Activated CD8-positive, alpha-beta T cell treated with anti-CD3 and anti-CD28 coated beads for 36 hours (primary cell): ENCODE measurements around the gene AKAP3. TPM values are rescaled to one million over a fixed set of nuclear protein-coding genes. Genes with fewer than 3 reads are reported as not detected.

Source experiments
- ATAC-seq: fragments of 200-7000 bp; cut with Tn5 transposase; one replicate; pipeline ENCODE4 v1.10.0; 2021; ENCODE audit warnings: mild to moderate bottlenecking, moderate library complexity
- CTCF ChIA-PET: fragments of 350-600 bp; sonication (Branson Sonifier 250); formaldehyde crosslinking; loops from one replicate; lab custom pipeline; 2021; ENCODE audit warnings: antibody characterized with exemption; lab: Charles Lee
- POLR2A ChIA-PET: fragments of 350-600 bp; sonication (Branson Sonifier 250); formaldehyde crosslinking; loops from one replicate; lab custom pipeline; 2021; ENCODE audit warnings: antibody characterized with exemption; lab: Charles Lee
- DNase-seq: peaks from one replicate; pipeline ENCODE4 v3.0.0-alpha.2; 2020
- H3K27ac Mint-ChIP-seq: one replicate; pipeline ENCODE4 v1.8.0; 2021; ENCODE audit warnings: mild to moderate bottlenecking, mixed read lengths
- H3K27me3 Mint-ChIP-seq: one replicate; pipeline ENCODE4 v1.8.0; 2021; ENCODE audit warnings: mixed read lengths
- H3K36me3 Mint-ChIP-seq: one replicate; pipeline ENCODE4 v1.8.0; 2021; ENCODE audit warnings: low read depth, mixed read lengths
- H3K4me1 Mint-ChIP-seq: one replicate; pipeline ENCODE4 v1.8.0; 2021; ENCODE audit warnings: low read depth, mixed read lengths
- H3K4me3 Mint-ChIP-seq: one replicate; pipeline ENCODE4 v1.8.0; 2021; ENCODE audit warnings: mild to moderate bottlenecking, moderate library complexity, mixed read lengths
- H3K9me3 Mint-ChIP-seq: one replicate; pipeline ENCODE4 v1.8.0; 2021; ENCODE audit warnings: mixed read lengths
- intact Hi-C: fragments of 100-400 bp; cut with micrococcal nuclease; formaldehyde crosslinking; loops from one replicate; pipeline ENCODE4 v1.10.0; 2022
- total RNA-seq, 2 experiments: library from RNA; stranded (reverse); gene quantifications; one replicate each; pipeline ENCODE4 v1.2.3, GENCODE V29; 2021
- TF ChIP-seq, protein P1 (sequence below): fragments of 200-600 bp; IDR thresholded peaks from one replicate; pipeline ENCODE4 v1.8.0; 2022; ENCODE audit warnings: antibody characterized with exemption, mild to moderate bottlenecking

The AKAP3 gene
- total RNA-seq, 2 experiments from 2014 or later: 2.0 to 3.5 TPM

DNA sequence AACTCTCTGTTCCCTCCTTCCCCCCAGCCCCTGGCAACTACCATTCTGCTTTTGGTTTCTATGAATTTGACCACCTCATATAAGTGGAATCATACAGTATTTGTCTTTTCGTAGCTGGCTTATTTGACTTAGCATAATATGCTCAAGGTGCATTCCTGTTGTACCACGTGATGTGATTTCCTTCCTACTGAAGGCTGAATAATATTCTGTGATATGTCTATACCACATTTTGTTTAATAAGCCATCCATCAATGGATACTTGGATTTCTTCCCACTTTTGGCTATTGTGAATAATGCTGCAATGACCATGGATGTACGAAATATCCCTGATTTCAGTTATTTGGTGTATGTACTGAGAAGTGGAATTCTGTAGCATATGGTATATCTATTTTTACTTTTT, 16.4 kb upstream of the AKAP3 start:
- DNase-seq (no peak), ATAC-seq (no peak)
- no peaks in the 10 kb centered on the region for H3K4me1 Mint-ChIP-seq
- H3K9me3 Mint-ChIP-seq: no peaks in the 10 kb centered on the region
- CTCF ChIA-PET: no interaction called here
- no peak overlapping the region for H3K4me3 Mint-ChIP-seq
- no peaks in the 10 kb centered on the region for H3K27me3 Mint-ChIP-seq
- TF ChIP-seq, protein P1, sequence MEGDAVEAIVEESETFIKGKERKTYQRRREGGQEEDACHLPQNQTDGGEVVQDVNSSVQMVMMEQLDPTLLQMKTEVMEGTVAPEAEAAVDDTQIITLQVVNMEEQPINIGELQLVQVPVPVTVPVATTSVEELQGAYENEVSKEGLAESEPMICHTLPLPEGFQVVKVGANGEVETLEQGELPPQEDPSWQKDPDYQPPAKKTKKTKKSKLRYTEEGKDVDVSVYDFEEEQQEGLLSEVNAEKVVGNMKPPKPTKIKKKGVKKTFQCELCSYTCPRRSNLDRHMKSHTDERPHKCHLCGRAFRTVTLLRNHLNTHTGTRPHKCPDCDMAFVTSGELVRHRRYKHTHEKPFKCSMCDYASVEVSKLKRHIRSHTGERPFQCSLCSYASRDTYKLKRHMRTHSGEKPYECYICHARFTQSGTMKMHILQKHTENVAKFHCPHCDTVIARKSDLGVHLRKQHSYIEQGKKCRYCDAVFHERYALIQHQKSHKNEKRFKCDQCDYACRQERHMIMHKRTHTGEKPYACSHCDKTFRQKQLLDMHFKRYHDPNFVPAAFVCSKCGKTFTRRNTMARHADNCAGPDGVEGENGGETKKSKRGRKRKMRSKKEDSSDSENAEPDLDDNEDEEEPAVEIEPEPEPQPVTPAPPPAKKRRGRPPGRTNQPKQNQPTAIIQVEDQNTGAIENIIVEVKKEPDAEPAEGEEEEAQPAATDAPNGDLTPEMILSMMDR: no peak
- intact Hi-C loops: no loop called here
- no peak overlapping the region for H3K27ac Mint-ChIP-seq
- H3K36me3 Mint-ChIP-seq: peaks cover 37% of the 10 kb centered on the region
- POLR2A ChIA-PET: no interaction called here

DNA sequence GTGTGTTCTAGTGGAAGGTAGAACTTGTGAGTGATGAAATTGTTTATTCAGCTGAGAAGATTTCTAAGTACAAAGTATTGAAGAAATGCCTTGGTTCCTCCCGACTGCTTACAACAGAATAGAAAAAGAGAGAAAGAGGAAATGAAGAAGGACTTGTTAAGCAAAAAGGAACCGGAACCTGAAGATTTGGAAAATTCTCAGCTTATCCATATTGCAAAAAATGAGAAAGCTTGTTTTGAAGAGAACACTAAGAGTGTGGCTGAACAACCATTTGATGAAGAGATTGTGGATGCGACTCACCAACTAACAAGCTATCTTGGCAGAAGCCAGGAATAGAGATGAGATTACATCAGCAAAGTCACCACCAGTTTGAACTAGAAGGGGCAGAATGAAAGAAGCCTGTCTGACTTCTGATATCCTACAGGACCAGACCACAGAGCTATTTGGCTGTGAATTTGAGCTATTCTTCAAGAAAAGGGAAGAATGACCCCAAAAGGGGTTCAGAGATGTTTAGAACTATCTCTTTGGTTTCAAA, 15.2 kb upstream of the AKAP3 start:
- ChIA-PET CTCF (interaction anchor here (0.6 kb wide), 1 partner anchor 95 kb away, joined by 3 read pairs; no protein-coding TSS in a partner anchor), POLR2A (interaction anchor here (0.8 kb wide), 1 partner anchor 9 kb away, joined by 3 read pairs; no protein-coding TSS in a partner anchor)
- TF ChIP-seq, protein P1: no peak
- H3K27me3 Mint-ChIP-seq: no peaks in the 10 kb centered on the region
- no peak overlapping the region for H3K4me3 Mint-ChIP-seq
- peaks cover 27% of the 10 kb centered on the region for H3K36me3 Mint-ChIP-seq
- ATAC-seq: no peak
- no peak for DNase-seq
- H3K4me1 Mint-ChIP-seq: no peaks in the 10 kb centered on the region
- intact Hi-C loops: no loop called here
- no peaks in the 10 kb centered on the region for H3K9me3 Mint-ChIP-seq
- no peak overlapping the region for H3K27ac Mint-ChIP-seq

DNA sequence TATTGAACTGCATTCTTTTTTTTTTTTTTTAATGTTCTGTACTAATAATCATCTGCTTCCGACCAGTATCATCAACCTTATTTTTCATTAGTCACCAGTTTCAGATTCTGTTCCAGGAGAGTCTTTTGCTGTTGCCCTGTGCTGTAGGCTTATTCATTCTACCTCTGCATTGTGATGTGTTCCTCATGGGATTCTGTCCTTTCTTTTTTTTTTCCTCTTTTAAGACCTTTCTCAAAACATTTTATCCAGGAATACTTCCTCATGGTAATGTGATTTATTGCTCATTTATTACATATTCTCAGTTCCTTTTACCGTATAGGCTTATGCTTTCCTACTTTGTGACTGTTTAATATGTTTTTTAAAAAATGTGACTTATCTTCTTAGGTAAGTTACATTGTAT, 4.8 kb upstream of the AKAP3 start:
- TF ChIP-seq, protein P1: no peak
- Mint-ChIP-seq H3K36me3 (peaks cover 16% of the 10 kb centered on the region), H3K4me1 (peaks cover 34% of the 10 kb centered on the region), H3K27ac (no peak overlapping the region), H3K27me3 (no peaks in the 10 kb centered on the region), H3K9me3 (no peaks in the 10 kb centered on the region), H3K4me3 (no peak overlapping the region)
- DNase-seq: no peak
- intact Hi-C loops: no loop called here
- ATAC-seq: no peak
- POLR2A ChIA-PET: no interaction called here
- CTCF ChIA-PET: interaction anchor here (1.0 to 1.4 kb wide), 3 partner anchors 16 to 106 kb away, joined by 3 to 4 read pairs (median 3); no protein-coding TSS in a partner anchor

DNA sequence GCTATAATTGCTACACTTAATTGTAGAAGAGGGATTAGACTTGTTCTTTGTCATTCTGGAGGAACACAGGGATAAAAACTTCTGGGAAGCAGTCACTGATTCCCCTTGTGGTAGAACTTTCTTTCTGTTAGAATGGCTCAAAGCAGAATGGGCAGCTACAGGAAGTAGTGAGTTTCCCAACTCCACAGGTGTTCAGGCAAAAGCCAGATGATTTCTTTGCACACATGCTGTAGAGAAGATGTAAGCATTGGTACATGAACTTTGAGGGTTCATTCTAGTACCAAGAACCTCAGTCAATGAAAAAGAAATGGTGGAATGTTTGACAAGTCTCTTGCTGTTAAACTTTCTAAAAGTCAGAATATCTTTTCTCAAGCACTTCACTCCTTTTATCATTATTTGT, 4.4 kb upstream of the AKAP3 start:
- Mint-ChIP-seq H3K27me3 (no peaks in the 10 kb centered on the region), H3K4me3 (no peak overlapping the region), H3K27ac (no peak overlapping the region), H3K9me3 (no peaks in the 10 kb centered on the region), H3K36me3 (peaks cover 16% of the 10 kb centered on the region), H3K4me1 (peaks cover 34% of the 10 kb centered on the region)
- ATAC-seq (no peak), DNase-seq (no peak)
- ChIA-PET POLR2A (no interaction called here), CTCF (interaction anchor here (0.9 to 1.2 kb wide), 2 partner anchors 38 to 49 kb away, joined by 3 to 4 read pairs; no protein-coding TSS in a partner anchor)
- intact Hi-C loops: no loop called here
- TF ChIP-seq, protein P1: no peak

DNA sequence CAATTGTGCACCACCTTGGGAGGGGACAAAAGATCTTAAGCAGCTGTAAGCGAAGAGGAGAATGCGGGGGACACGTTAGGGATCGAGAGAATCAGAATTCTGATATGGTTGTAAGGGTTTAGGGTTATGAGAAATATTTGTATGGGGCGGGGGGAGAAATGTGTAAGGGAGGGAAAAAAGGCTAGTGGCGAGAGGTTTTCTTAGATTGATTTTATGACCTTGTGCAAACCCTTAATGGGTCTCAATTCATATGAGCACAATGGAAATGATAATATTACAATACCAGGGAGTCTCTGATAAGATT, 459 bp upstream of the AKAP3 start:
- peak overlapping the region; percentile 93 for H3K27ac Mint-ChIP-seq
- H3K27me3 Mint-ChIP-seq: no peaks in the 10 kb centered on the region
- H3K4me1 Mint-ChIP-seq: peaks cover 36% of the 10 kb centered on the region
- ChIA-PET POLR2A (interaction anchor here (0.6 to 1.9 kb wide), 8 partner anchors 9 to 597 kb away, joined by 3 to 8 read pairs (median 4); no protein-coding TSS in a partner anchor), CTCF (interaction anchor here (1.1 to 2.0 kb wide), 3 partner anchors 14 to 206 kb away, joined by 3 to 4 read pairs (median 4); no protein-coding TSS in a partner anchor)
- DNase-seq (no peak), ATAC-seq (no peak)
- intact Hi-C loops: no loop called here
- no peaks in the 10 kb centered on the region for H3K9me3 Mint-ChIP-seq
- peak overlapping the region; percentile 91 for H3K4me3 Mint-ChIP-seq
- H3K36me3 Mint-ChIP-seq: no peaks in the 10 kb centered on the region
- TF ChIP-seq, protein P1: no peak
